K562 (cell line): ENCODE results near the gene GNAI1. TPM values are rescaled to one million over a fixed set of nuclear protein-coding genes. Genes with fewer than 3 reads are reported as not detected.

ENCODE experiments used
- ATAC-seq: fragments of 200-7000 bp; cut with Tn5 transposase; 3 replicates; pipeline ENCODE4 v1.9.1; 2020; ENCODE audit warnings: moderate library complexity
- BruUV-seq: library from RNA; stranded (reverse); fragments of 400-500 nt; replicated peaks from 2 replicates; lab custom pipeline; 2021; lab: Mats Ljungman, UMichigan
- CTCF ChIA-PET: fragments of 300-600 bp; formaldehyde crosslinking; extraction: SDS; loops from one replicate; lab custom pipeline; 2021; ENCODE audit warnings: low intra/inter-chr PET ratio; lab: Yijun Ruan, JAX
- POLR2A ChIA-PET: fragments of 300-600, 350-650 bp; sonication (Branson Sonifier 250); formaldehyde crosslinking; extraction: SDS; loops from one replicate; lab custom pipeline; 2021; ENCODE audit warnings: antibody characterized with exemption, inconsistent platforms; lab: Yijun Ruan, JAX
- DNase-seq, 4 experiments: peaks; one replicate each; pipeline versions ENCODE4 v3.0.0 to v3.0.0-alpha.2; 2011 to 2018; ENCODE audit warnings: low spot score in 3 of 4, mixed read lengths in 3 of 4; ENCODE audit errors: extremely low read depth in 1 of 4
- FAIRE-seq: peaks from 2 replicates; lab custom pipeline; 2011; peaks lifted over from hg19 to GRCh38; lab: Jason Lieb, UNC
- H2AFZ ChIP-seq: 2 replicates; pipeline ENCODE4 v1.6.0; 2011; ENCODE audit warnings: low read depth, low read length, control low read depth, inconsistent platforms
- H3K27ac ChIP-seq: fragments of 200-600 bp; 3 replicates; pipeline ENCODE4 v1.8.0; 2011; ENCODE audit warnings: low read depth, mild to moderate bottlenecking, control low read depth, inconsistent platforms, low read length, moderate library complexity, mixed read lengths; ENCODE audit errors: extremely low read depth
- H3K27me3 ChIP-seq, 2 experiments: fragments of 300-600 bp in 1 of 2; 2 replicates in 1 of 2; 3 replicates in 1 of 2; pipeline versions ENCODE4 v1.6.0 to v1.8.0; 2011; ENCODE audit warnings: inconsistent platforms in 2 of 2, low read length in 2 of 2, mild to moderate bottlenecking in 1 of 2, mixed read lengths in 1 of 2, moderate library complexity in 1 of 2; ENCODE audit not compliant: control insufficient read depth in 2 of 2, insufficient read depth in 2 of 2
- H3K36me3 ChIP-seq: fragments of 300-600 bp; 3 replicates; pipeline ENCODE4 v1.8.0; 2011; ENCODE audit warnings: mild to moderate bottlenecking, low read length, inconsistent platforms; ENCODE audit not compliant: control insufficient read depth, insufficient read depth
- H3K4me1 ChIP-seq, 2 experiments: fragments of 200-600 bp in 1 of 2; replicated peaks in 1 of 2; 2 replicates in 1 of 2; 3 replicates in 1 of 2; pipeline versions ENCODE4 v1.5.1 to v1.8.0; 2011; ENCODE audit warnings: inconsistent platforms in 2 of 2, low read length in 2 of 2, mild to moderate bottlenecking in 1 of 2, mixed read lengths in 1 of 2, moderate library complexity in 1 of 2; ENCODE audit not compliant: control insufficient read depth in 2 of 2, insufficient read depth in 2 of 2
- H3K4me2 ChIP-seq: 2 replicates; pipeline ENCODE4 v1.6.1; 2011; ENCODE audit warnings: low read length, control low read depth, inconsistent platforms, mixed read lengths; ENCODE audit not compliant: insufficient read depth
- H3K4me3 ChIP-seq: fragments of 200-600 bp; sonication (generic), shearing (Covaris generic); 2 replicates; pipeline ENCODE4 v1.5.1; 2016; ENCODE audit warnings: control low read depth, inconsistent platforms
- H3K79me2 ChIP-seq: fragments of 200-600 bp; 3 replicates; pipeline ENCODE4 v1.8.0; 2011; ENCODE audit warnings: low read length, inconsistent platforms; ENCODE audit not compliant: control insufficient read depth, insufficient read depth
- H3K9ac ChIP-seq, 2 experiments: 2 replicates each; pipeline versions ENCODE4 v1.6.0 to v1.6.1; 2011; ENCODE audit warnings: low read depth in 2 of 2, low read length in 2 of 2, control low read depth in 1 of 2, inconsistent platforms in 1 of 2, mild to moderate bottlenecking in 1 of 2, mixed read lengths in 1 of 2; ENCODE audit not compliant: insufficient read depth in 1 of 2
- H3K9me1 ChIP-seq: one replicate; pipeline ENCODE4 v1.6.0; 2011; ENCODE audit warnings: inconsistent platforms, mild to moderate bottlenecking, low read length, moderate library complexity; ENCODE audit not compliant: control insufficient read depth, insufficient read depth
- H3K9me3 ChIP-seq: replicated peaks from 2 replicates; pipeline ENCODE4 v1.5.1; 2011; ENCODE audit warnings: low read depth, low read length, inconsistent platforms; ENCODE audit not compliant: control insufficient read depth, insufficient read depth
- H4K20me1 ChIP-seq: replicated peaks from 2 replicates; pipeline ENCODE4 v1.6.1; 2011; ENCODE audit warnings: low read length, inconsistent platforms, mixed read lengths; ENCODE audit not compliant: control insufficient read depth, insufficient read depth
- IRF2 ChIP-seq: sonication (generic); formaldehyde crosslinking; IDR thresholded peaks from 2 replicates; pipeline ENCODE4 v1.8.1; 2022; ENCODE audit warnings: mild to moderate bottlenecking, missing genetic modification reagents
- MBD2 ChIP-seq: sonication (generic); IDR thresholded peaks from 2 replicates; pipeline ENCODE4 v1.6.1; 2016; ENCODE audit warnings: low read depth, borderline replicate concordance
- NFIC ChIP-seq: fragments of 450-650 bp; IDR thresholded peaks from 2 replicates; pipeline ENCODE4 v1.6.1; 2017; ENCODE audit warnings: mild to moderate bottlenecking, inconsistent platforms
- TSHZ1 ChIP-seq: fragments of 250-450 bp; sonication (Bioruptor Pico); IDR thresholded peaks from 2 replicates; pipeline ENCODE4 v1.4.0; 2020; ENCODE audit warnings: mild to moderate bottlenecking, moderate library complexity
- ZNF589 ChIP-seq: fragments of 200-800 bp; sonication (Bioruptor generic); IDR thresholded peaks from 2 replicates; pipeline ENCODE4 v1.6.1; 2016; ENCODE audit warnings: low read depth, missing genetic modification characterization, missing compliant biosample characterization
- WGBS: fragments of 100-300 bp; shearing (Covaris generic); methylation state at CpG from one replicate; pipeline ENCODE4 v1.1.6; 2016; ENCODE audit warnings: low coverage, mixed read lengths; ENCODE audit not compliant: insufficient coverage; ENCODE audit errors: missing lambda C conversion rate; 5-methylcytosine and 5-hydroxymethylcytosine counted together
- in situ Hi-C: fragments of 300-500 bp; cut with MboI; formaldehyde crosslinking; loops from 4 replicates; pipeline ENCODE4 v1.15.0; 2018; ENCODE audit warnings: inconsistent platforms, mixed read lengths
- intact Hi-C: fragments of 100-400 bp; cut with micrococcal nuclease; formaldehyde crosslinking; loops from 2 replicates; pipeline ENCODE4 v1.14.2; 2022
- polyA plus RNA-seq, 8 experiments: library from polyadenylated mRNA; depleted of rRNA in 4 of 8; stranded (reverse) in 5 of 8; unstranded in 3 of 8; fragments of >200 nt; fragmentation: Nextera tagmentation in 2 of 8; fragmentation: Illumina TruSeq in 1 of 8; extraction: Ambion mirVana in 2 of 8; extraction: Trizol in 1 of 8; gene quantifications; 2 replicates each; pipeline versions ENCODE4 v1.2.1 to v1.2.3, GENCODE V29; 2011 to 2014; ENCODE audit warnings: inconsistent platforms in 1 of 8, missing spikeins in 1 of 8
- total RNA-seq, 7 experiments: library from RNA; depleted of rRNA in 6 of 7; stranded (reverse); fragments of >200 nt in 6 of 7; fragmentation: Illumina TruSeq in 2 of 7; extraction: Trizol in 2 of 7; gene quantifications; 2 replicates each; pipeline versions ENCODE4 v1.2.1 to v1.2.3, GENCODE V29; 2011 to 2021; ENCODE audit warnings: low replicate concordance in 1 of 7

The GNAI1 gene
- total and polyA plus RNA-seq, 9 of the 15 experiments (the other 6 are each of a cell fraction or from before 2014, with no cell fraction given), result 0.03 to 0.13 (median 0.08) TPM; not detected in 6

DNA sequence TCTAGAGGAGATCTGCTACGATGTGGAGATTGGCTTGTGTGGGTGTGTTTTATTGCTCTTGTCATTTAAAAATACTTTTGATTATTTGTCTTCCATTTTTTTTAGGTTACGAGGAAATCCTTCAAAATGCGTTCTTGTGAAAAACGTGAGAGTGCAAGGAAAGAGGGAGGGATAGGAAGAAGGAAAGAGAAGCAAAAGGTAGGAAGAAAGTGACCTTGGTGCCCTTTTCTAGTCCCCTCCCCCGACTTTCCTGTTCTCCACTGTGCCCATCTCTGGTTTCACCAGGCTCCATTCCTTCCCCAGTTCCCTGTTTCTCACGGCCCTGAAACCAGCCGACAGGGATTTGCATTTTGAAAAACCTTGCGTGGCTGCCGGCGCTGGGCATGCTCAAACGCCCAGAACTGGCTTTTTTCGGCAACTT is 506 bp upstream of the GNAI1 start:
- no peak overlapping the region for H2AFZ ChIP-seq
- BruUV-seq, result no TSS peak
- in situ Hi-C loops, result no loop called here
- no peak overlapping the region for H3K4me2 ChIP-seq
- DNase-seq, result no peak
- no peak overlapping the region for H3K27ac ChIP-seq
- H3K27me3 ChIP-seq, result peaks cover 0 to 3% of the 10 kb centered on the region in 2 experiments; a peak in 1 of 5 replicates
- TF ChIP-seq NFIC, result no peak
- no peak for TF ChIP-seq IRF2 (CRISPR knock-in tag)
- TF ChIP-seq TSHZ1 (CRISPR knock-in tag), result no peak
- TF ChIP-seq ZNF589, result no peak
- no peak for TF ChIP-seq MBD2
- CTCF ChIA-PET, result no interaction called here
- FAIRE-seq, result no peak
- H3K36me3 ChIP-seq, result no peaks in the 10 kb centered on the region
- intact Hi-C loops, result no loop called here
- ATAC-seq, result no peak
- no peak overlapping the region for H3K4me3 ChIP-seq
- H3K9me3 ChIP-seq, result no peaks in the 10 kb centered on the region; the same call in 1 of the 2 replicates
- no peaks in the 10 kb centered on the region for H3K9me1 ChIP-seq
- H4K20me1 ChIP-seq, result no peaks in the 10 kb centered on the region
- POLR2A ChIA-PET, result no interaction called here
- no peaks in the 10 kb centered on the region for H3K79me2 ChIP-seq
- WGBS, result 12% methylated on average over 12 of the region's 12 CpGs
- H3K9ac ChIP-seq, result no peak overlapping the region
- H3K4me1 ChIP-seq, result peaks cover 0 to 11% of the 10 kb centered on the region in 2 experiments; a peak in 1 of 5 replicates
